Kidney tubule cell (primary cell): ENCODE measurements around the gene LIMK2.
A peak's percentile ranks its signal among the peaks of the same experiment; 100 is the strongest.

Source experiments
- DNase-seq: peaks from one replicate; pipeline ENCODE4 v3.0.0-alpha.2; 2018; ENCODE audit warnings: low spot score

The LIMK2 gene

GRCh38 chr22:31272522-31273446, 60.7 kb downstream of the LIMK2 start:
- peak; percentile 76 for DNase-seq

GRCh38 chr22:31274017-31274416, 61.9 kb downstream of the LIMK2 start:
- DNase-seq = no peak

- no peak for DNase-seq
Measured at GRCh38 chr22:31275018-31275417, 62.9 kb downstream of the LIMK2 start.

- no peak for DNase-seq
Measured at GRCh38 chr22:31275576-31275975, 63.5 kb downstream of the LIMK2 start.

GRCh38 chr22:31276426-31277167, 64.5 kb downstream of the LIMK2 start:
- DNase-seq = no peak

GRCh38 chr22:31277741-31278140, 65.6 kb downstream of the LIMK2 start:
- DNase-seq = no peak

- DNase-seq = no peak
Measured at GRCh38 chr22:31278151-31278621, 66.1 kb downstream of the LIMK2 start.

- no peak for DNase-seq
Measured at GRCh38 chr22:31278626-31279326, 66.7 kb downstream of the LIMK2 start.

GRCh38 chr22:31279327-31279669, 67.2 kb downstream of the LIMK2 start:
- DNase-seq = no peak

- peak; percentile 42 for DNase-seq
Measured at GRCh38 chr22:31279821-31280505, 67.9 kb downstream of the LIMK2 start.

- no peak for DNase-seq
Measured at GRCh38 chr22:31281733-31282132, 69.6 kb downstream of the LIMK2 start.

- no peak for DNase-seq
Measured at GRCh38 chr22:31282748-31283468, 70.8 kb downstream of the LIMK2 start.

- DNase-seq = no peak
Measured at GRCh38 chr22:31284281-31285155, 72.4 kb downstream of the LIMK2 start.

GRCh38 chr22:31286360-31287255, 74.5 kb downstream of the LIMK2 start:
- DNase-seq = no peak

- no peak for DNase-seq
Measured at GRCh38 chr22:31287818-31288495, 75.9 kb downstream of the LIMK2 start.

GRCh38 chr22:31288496-31289240, 76.6 kb downstream of the LIMK2 start:
- no peak for DNase-seq

GRCh38 chr22:31289344-31289743, 77.2 kb downstream of the LIMK2 start:
- DNase-seq = no peak
